NCI-H2171 treated with DMSO at 0.1 percent for 48 hours (cell line): ENCODE results near the gene ACER1.
A peak's percentile ranks its signal among the peaks of the same experiment; 100 is the strongest.
"Not testable (repeated sequence)": the region's sequence is repeated elsewhere in the genome, so short reads cannot be mapped to it uniquely, and the experiment has no call there.

Experiments used
- DNase-seq: peaks from one replicate; lab custom pipeline; 2025; lab: John Stamatoyannopoulos, UW

ACER1 gene

GRCh38 chr19:6333439-6333838 lies at the start of gene ACER1:
Gene ACER1, minus strand, starts transcription at chr19:6333612. Its CDS starts 61 bp downstream, at chr19:6333551.
- DNase-seq, result no peak

GRCh38 chr19:6383188-6383587 lies 49.8 kb upstream of the ACER1 start:
- DNase-seq, result no peak

GRCh38 chr19:6381030-6381750 lies 47.8 kb upstream of the ACER1 start:
- DNase-seq, result no peak

GRCh38 chr19:6379744-6380143 lies 46.3 kb upstream of the ACER1 start:
- no peak for DNase-seq

- no peak for DNase-seq
Observed at GRCh38 chr19:6378486-6378885, 45.1 kb upstream of the ACER1 start.

GRCh38 chr19:6378041-6378440 lies 44.6 kb upstream of the ACER1 start:
- no peak for DNase-seq

- DNase-seq, result peak; percentile 20
Observed at GRCh38 chr19:6376512-6377190, 43.2 kb upstream of the ACER1 start.

GRCh38 chr19:6375411-6376010 lies 42.1 kb upstream of the ACER1 start, which contains the start of gene PSPN:
Gene PSPN, minus strand, starts transcription at chr19:6375933. Its CDS starts 84 bp downstream, at chr19:6375849.
- DNase-seq, result no peak

- DNase-seq, result no peak
Observed at GRCh38 chr19:6374711-6375410, 41.4 kb upstream of the ACER1 start.

GRCh38 chr19:6374161-6374709 lies 40.8 kb upstream of the ACER1 start:
- no peak for DNase-seq

- DNase-seq, result no peak
Observed at GRCh38 chr19:6373813-6374108, 40.3 kb upstream of the ACER1 start.

- DNase-seq, result peak; percentile 95
Observed at GRCh38 chr19:6373096-6373812, 39.8 kb upstream of the ACER1 start.

- DNase-seq, result peak; percentile 99
Observed at GRCh38 chr19:6372594-6373095, 39.2 kb upstream of the ACER1 start, which contains the start of gene ALKBH7. Gene ALKBH7, plus strand, starts transcription at chr19:6372794. Its CDS starts 27 bp downstream, at chr19:6372821.

GRCh38 chr19:6364353-6364752 lies 30.9 kb upstream of the ACER1 start:
- DNase-seq, result no peak

GRCh38 chr19:6362351-6362801 lies 29.0 kb upstream of the ACER1 start:
- no peak for DNase-seq

- peak; percentile 9 for DNase-seq
Observed at GRCh38 chr19:6362027-6362350, 28.6 kb upstream of the ACER1 start.

GRCh38 chr19:6360857-6361216 lies 27.4 kb upstream of the ACER1 start:
- not testable (repeated sequence) for DNase-seq

- DNase-seq, result not testable (repeated sequence)
Observed at GRCh38 chr19:6360445-6360844, 27.0 kb upstream of the ACER1 start.

GRCh38 chr19:6359568-6360341 lies 26.3 kb upstream of the ACER1 start:
- DNase-seq, result no peak

- no peak for DNase-seq
Observed at GRCh38 chr19:6358003-6358402, 24.6 kb upstream of the ACER1 start.

- no peak for DNase-seq
Observed at GRCh38 chr19:6357174-6357573, 23.8 kb upstream of the ACER1 start.
